ENCODE data around the gene PLIN5. TPM values are rescaled to one million over a fixed set of nuclear protein-coding genes. Genes with fewer than 3 reads are reported as not detected.

Gene PLIN5
- total RNA-seq, 4 donors from 2014 or later = 12.0 to 26.7 (median 19.1) TPM

GRCh38 chr19:4503825-4504170 is 31.2 kb downstream of the PLIN5 start:
- WGBS, 2 donors = 80 to 87% methylated on average over 10 of the region's 10 CpGs
- Histone ChIP-seq H3K9me3 (no peaks in the 10 kb centered on the region), H3K4me3 (no peak overlapping the region), H3K4me1 (peaks cover 0 to 14% (median 0%) of the 10 kb centered on the region in 4 donors), H3K27me3 (no peaks in the 10 kb centered on the region), H3K36me3 (peaks cover 0 to 80% (median 0%) of the 10 kb centered on the region in 3 donors), H3K27ac (peak overlapping the region in 1 of 4 donors; percentile 54)
- DNase-seq (ENCODE audit: low spot score in 2 of 2) = no peak
- no peak for TF ChIP-seq POLR2A (IDR thresholded peaks at IDR 0.05)
- no peak for TF ChIP-seq CTCF (IDR thresholded peaks at IDR 0.05)
- TF ChIP-seq EP300 (IDR thresholded peaks at IDR 0.05) = no peak

DNA sequence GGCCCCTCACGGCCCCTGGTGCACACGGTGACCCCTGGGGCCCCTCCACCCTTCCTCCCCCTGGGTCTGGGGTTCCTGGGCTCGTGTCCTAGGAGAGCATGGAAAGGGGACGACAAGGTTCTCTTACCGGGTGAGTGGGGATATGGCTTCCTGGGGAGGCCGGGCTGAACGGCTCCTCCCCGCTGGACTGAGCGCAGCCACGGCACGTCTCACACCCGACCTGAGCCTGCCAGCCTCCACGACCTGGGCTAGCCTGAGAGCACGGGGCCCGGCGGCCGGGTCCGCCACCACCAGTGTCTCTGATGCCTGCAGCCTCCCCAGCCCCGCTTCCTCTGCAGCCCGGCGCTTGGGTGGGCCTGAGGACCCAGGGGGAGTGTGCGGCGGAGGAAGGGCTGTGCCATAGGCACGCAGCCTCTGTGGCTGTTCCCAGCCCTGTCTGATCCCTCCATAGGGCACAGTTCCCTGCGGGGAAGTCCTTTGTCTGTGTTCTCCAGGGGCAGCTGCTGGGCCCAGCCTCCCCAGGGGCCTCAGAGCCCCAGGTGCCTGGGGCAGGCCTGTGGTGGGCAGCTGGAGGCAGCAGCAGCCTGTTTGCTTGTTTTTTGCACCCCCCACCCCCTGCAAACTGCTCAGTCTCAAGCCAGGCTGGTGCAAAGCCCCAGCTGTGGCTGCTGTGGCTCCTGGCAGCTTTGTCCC is 31.7 kb downstream of the PLIN5 start:
- H3K4me1 ChIP-seq = peaks cover 0 to 14% (median 0%) of the 10 kb centered on the region in 4 donors
- no peaks in the 10 kb centered on the region for H3K9me3 ChIP-seq
- no peaks in the 10 kb centered on the region for H3K27me3 ChIP-seq
- H3K27ac ChIP-seq = peak overlapping the region in 1 of 4 donors; percentile 54
- no peak for DNase-seq (ENCODE audit: low spot score in 2 of 2)
- no peak for TF ChIP-seq EP300 (IDR thresholded peaks at IDR 0.05)
- no peak for TF ChIP-seq CTCF (IDR thresholded peaks at IDR 0.05)
- no peak for TF ChIP-seq POLR2A (IDR thresholded peaks at IDR 0.05)
- H3K36me3 ChIP-seq = peaks cover under 1 to 85% (median 1%) of the 10 kb centered on the region in 3 donors
- WGBS, 2 donors = 82 to 83% methylated on average over 13 to 15 of the region's 25 CpGs
- no peak overlapping the region for H3K4me3 ChIP-seq

DNA sequence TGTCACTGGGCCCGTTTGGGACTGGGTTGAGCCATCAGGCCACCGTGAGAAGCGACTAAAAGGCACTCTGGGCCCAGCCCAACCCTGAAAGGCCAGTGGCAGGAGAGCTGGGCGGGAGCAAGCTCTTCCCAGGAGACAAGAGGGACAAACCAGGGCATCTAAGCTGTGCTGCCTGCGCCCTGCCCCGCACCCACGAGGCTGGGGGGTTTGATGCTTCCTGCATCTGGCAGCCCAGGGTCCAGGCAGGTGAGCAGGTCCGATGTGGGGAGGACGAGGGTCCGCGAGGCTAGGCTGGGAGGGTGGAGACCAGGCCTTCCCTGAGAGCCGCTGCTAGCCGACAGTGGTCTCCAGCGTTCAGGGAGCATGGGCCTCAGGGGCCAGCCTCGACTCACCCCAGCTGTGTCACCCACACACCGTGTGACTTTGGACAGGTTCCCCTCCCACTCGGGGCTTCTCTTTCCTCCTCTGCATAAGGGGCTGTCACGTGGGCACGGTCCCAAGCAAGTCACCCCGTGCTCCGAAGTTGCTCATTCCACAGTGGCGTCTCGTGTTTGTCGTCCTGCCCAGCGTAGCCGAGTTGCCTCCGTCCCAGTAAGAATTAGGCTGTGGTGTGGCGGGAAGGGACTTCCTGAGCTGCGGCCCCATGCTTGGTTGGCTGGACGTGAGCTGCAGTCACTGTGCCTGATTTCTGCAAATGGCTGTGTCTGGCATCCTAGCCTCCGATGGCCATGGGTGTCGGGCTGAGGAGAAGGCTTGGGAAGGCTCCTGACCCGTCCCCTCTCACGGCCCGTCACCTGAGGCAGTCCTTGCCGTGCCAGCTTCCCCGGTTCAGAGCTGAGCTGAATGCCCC is 32.5 kb downstream of the PLIN5 start:
- H3K36me3 ChIP-seq = peaks cover 2 to 93% (median 5%) of the 10 kb centered on the region in 3 donors

DNA sequence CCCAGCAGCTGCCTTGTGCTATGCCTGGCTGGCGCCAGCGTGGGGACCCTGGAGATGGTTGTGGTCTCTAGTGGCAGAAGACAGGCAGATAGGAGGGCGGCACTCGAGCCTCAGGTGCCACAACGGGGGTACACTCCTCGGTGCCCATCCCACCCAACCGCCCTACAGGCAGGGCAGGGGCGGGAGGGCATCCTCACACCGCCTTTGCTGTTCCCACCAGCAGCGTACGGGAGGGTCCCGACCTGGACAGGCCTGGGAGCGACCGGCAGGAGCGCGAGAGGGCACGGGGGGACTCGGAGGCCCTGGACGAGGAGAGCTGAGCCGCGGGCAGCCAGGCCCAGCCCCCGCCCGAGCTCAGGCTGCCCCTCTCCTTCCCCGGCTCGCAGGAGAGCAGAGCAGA is 33.3 kb downstream of the PLIN5 start:
- Histone ChIP-seq H3K27me3 (no peaks in the 10 kb centered on the region), H3K4me3 (no peak overlapping the region), H3K27ac (peak overlapping the region in 1 of 4 donors; percentile 38), H3K9me3 (no peaks in the 10 kb centered on the region), H3K4me1 (peaks cover 0 to 14% (median 0%) of the 10 kb centered on the region in 4 donors), H3K36me3 (peaks cover 3 to 100% (median 5%) of the 10 kb centered on the region in 3 donors)
- no peak for TF ChIP-seq POLR2A (IDR thresholded peaks at IDR 0.05)
- no peak for TF ChIP-seq EP300 (IDR thresholded peaks at IDR 0.05)
- TF ChIP-seq CTCF (IDR thresholded peaks at IDR 0.05) = no peak
- 74 to 81% methylated on average over 25 of the region's 25 CpGs for WGBS, 2 donors
- no peak for DNase-seq (ENCODE audit: low spot score in 2 of 2)

More for the DNA sequence above, 32.5 kb downstream of the PLIN5 start:
- H3K27me3 ChIP-seq = no peaks in the 10 kb centered on the region
- H3K4me1 ChIP-seq = peaks cover 0 to 14% (median 0%) of the 10 kb centered on the region in 4 donors
- no peaks in the 10 kb centered on the region for H3K9me3 ChIP-seq
- no peak overlapping the region for H3K4me3 ChIP-seq
- no peak for DNase-seq (ENCODE audit: low spot score in 2 of 2)
- 78 to 89% methylated on average over 29 to 30 of the region's 37 CpGs for WGBS, 2 donors
- H3K27ac ChIP-seq = peak overlapping the region in 1 of 4 donors; percentile 54
- TF ChIP-seq EP300 (IDR thresholded peaks at IDR 0.05) (no peak), CTCF (IDR thresholded peaks at IDR 0.05) (no peak), POLR2A (IDR thresholded peaks at IDR 0.05) (no peak)

All from tibial nerve (tissue), 4 donors.